CD8-positive, alpha-beta memory T cell (primary cell): ENCODE measurements around the gene CIDEB. TPM values are rescaled to one million over a fixed set of nuclear protein-coding genes. Genes with fewer than 3 reads are reported as not detected.

Experiments used
- CTCF ChIA-PET: fragments of 350-600 bp; sonication (Branson Sonifier 250); formaldehyde crosslinking; loops from one replicate; lab custom pipeline; 2021; ENCODE audit warnings: antibody characterized with exemption; lab: Charles Lee
- POLR2A ChIA-PET: fragments of 350-600 bp; sonication (Branson Sonifier 250); formaldehyde crosslinking; loops from one replicate; lab custom pipeline; 2021; ENCODE audit warnings: antibody characterized with exemption; lab: Charles Lee
- DNase-seq, 5 donors: peaks; one replicate each; pipeline versions ENCODE4 v3.0.0 to v3.0.0-alpha.2; 2020 to 2022; ENCODE audit warnings: mixed read lengths in 1 of 5
- H3K27ac ChIP-seq: one replicate; pipeline ENCODE4 v1.7.0; 2013; ENCODE audit warnings: low read depth, mild to moderate bottlenecking, low read length, moderate library complexity
- H3K27me3 ChIP-seq: 2 replicates; pipeline ENCODE4 v1.7.0; 2013; ENCODE audit warnings: low read length, mild to moderate bottlenecking; ENCODE audit not compliant: insufficient read depth, poor library complexity, severe bottlenecking
- H3K36me3 ChIP-seq: 2 replicates; pipeline ENCODE4 v1.7.0; 2013; ENCODE audit warnings: mild to moderate bottlenecking, low read length, moderate library complexity; ENCODE audit not compliant: insufficient read depth
- H3K4me1 ChIP-seq: 2 replicates; pipeline ENCODE4 v1.7.0; 2013; ENCODE audit warnings: mild to moderate bottlenecking, low read length, moderate library complexity; ENCODE audit not compliant: insufficient read depth
- H3K4me3 ChIP-seq: 2 replicates; pipeline ENCODE4 v1.7.0; 2013; ENCODE audit warnings: mild to moderate bottlenecking, low read length
- H3K9me3 ChIP-seq: 2 replicates; pipeline ENCODE4 v1.7.0; 2013; ENCODE audit warnings: mild to moderate bottlenecking, low read length
- H3K27ac Mint-ChIP-seq, 8 donors: one replicate each; pipeline ENCODE4 v1.8.0; 2020 to 2021; ENCODE audit warnings: mixed read lengths in 8 of 8, mild to moderate bottlenecking in 6 of 8, inconsistent platforms in 3 of 8, moderate library complexity in 3 of 8
- H3K27me3 Mint-ChIP-seq, 2 donors: one replicate each; pipeline ENCODE4 v1.8.0; 2020 to 2021; ENCODE audit warnings: mixed read lengths in 2 of 2, mild to moderate bottlenecking in 1 of 2, moderate library complexity in 1 of 2
- H3K36me3 Mint-ChIP-seq, 3 donors: one replicate each; pipeline ENCODE4 v1.8.0; 2020 to 2021; ENCODE audit warnings: mixed read lengths in 3 of 3, inconsistent platforms in 1 of 3, mild to moderate bottlenecking in 1 of 3
- H3K4me1 Mint-ChIP-seq, 3 donors: one replicate each; pipeline ENCODE4 v1.8.0; 2020 to 2021; ENCODE audit warnings: mixed read lengths in 3 of 3, inconsistent platforms in 1 of 3, mild to moderate bottlenecking in 1 of 3
- H3K4me3 Mint-ChIP-seq, 7 donors: one replicate each; pipeline ENCODE4 v1.8.0; 2020 to 2021; ENCODE audit warnings: mixed read lengths in 7 of 7, mild to moderate bottlenecking in 6 of 7, moderate library complexity in 4 of 7, inconsistent platforms in 2 of 7
- H3K9me3 Mint-ChIP-seq, 5 donors: one replicate each; pipeline ENCODE4 v1.8.0; 2020 to 2022; ENCODE audit warnings: mixed read lengths in 5 of 5, mild to moderate bottlenecking in 3 of 5, moderate library complexity in 2 of 5, inconsistent platforms in 1 of 5
- polyA plus RNA-seq: library from polyadenylated mRNA; unstranded; fragments of 300-500 nt; fragmentation: Illumina TruSeq; gene quantifications from one replicate; pipeline ENCODE4 v1.2.3, GENCODE V29; 2021
- total RNA-seq, 2 experiments: library from RNA; stranded (reverse); gene quantifications; one replicate each; pipeline ENCODE4 v1.2.3, GENCODE V29; 2021

The CIDEB gene
- total and polyA plus RNA-seq, 3 experiments from 2014 or later = 12.4 to 27.5 (median 12.7) TPM

DNA sequence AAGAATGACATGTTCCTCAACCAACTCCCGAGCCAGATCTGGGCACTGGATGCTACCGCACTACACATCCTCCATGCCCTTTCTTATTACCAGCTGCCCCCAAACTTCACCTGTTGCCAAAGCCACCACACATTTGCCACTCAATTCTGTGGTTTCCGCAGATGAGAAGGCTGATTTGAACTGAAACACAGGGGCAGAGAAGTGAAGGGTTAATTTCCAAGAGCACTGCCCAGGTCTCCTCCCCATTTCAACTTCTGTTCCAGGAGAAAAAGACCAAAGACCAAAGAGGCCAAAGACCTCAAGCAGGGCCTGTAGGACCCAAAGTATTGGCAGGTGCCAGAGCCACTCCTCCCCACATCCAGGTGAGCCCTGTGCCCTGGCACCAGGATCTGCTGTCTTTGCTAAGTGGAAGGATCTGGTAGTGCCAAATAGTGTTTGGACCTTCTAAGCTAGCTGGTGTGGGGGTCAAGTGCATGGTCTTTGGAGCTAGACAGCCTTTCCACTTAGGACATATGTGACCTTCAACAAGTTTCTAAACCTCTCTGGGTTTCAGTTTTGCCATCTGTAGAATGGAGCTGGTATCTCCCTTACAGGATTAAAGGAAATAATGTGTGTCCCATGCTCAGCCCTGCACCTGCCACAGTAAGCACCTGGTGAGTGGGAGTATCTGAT, 16.2 kb downstream of the CIDEB start:
- Histone ChIP-seq H3K9me3 (no peaks in the 10 kb centered on the region), H3K27ac (no peak overlapping the region), H3K27me3 (no peaks in the 10 kb centered on the region), H3K4me1 (peaks cover 2% of the 10 kb centered on the region), H3K36me3 (peaks cover 39% of the 10 kb centered on the region), H3K4me3 (no peak overlapping the region)
- Mint-ChIP-seq H3K27me3 (no peaks in the 10 kb centered on the region), H3K4me3 (no peak overlapping the region), H3K27ac (peak overlapping the region in 1 of 8 donors; percentile 36), H3K36me3 (peaks cover 3 to 67% (median 16%) of the 10 kb centered on the region in 3 donors), H3K4me1 (peaks cover 2 to 22% (median 3%) of the 10 kb centered on the region in 3 donors), H3K9me3 (no peaks in the 10 kb centered on the region)
- POLR2A ChIA-PET = no interaction called here
- DNase-seq = no peak
- CTCF ChIA-PET = interaction anchor here (1.2 to 4.5 kb wide), 4 partner anchors 8 to 47 kb away, joined by 3 to 33 read pairs (median 8); partner anchors contain the start of genes CIDEB, DHRS1, LTB4R2 and NOP9

DNA sequence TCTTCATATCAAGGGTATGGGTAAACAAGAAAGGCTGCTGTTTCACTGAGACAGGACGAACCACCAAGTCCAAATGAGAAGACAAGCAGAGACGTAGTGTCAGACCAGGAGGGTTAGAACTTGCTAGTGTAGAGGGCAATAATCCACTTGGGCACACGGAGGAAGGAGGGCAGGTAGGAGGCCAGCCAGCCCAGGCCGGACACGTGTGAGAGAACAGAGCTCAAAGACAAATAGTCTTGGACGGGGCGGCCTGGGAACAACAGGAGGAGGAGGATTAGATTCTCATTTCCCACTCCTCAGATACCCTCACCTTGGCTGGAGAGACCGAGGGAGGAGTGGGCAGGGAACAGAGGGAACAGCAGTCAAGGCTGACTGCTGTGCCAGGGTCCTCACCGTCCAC, 17.0 kb downstream of the CIDEB start:
- peaks cover 0 to 2% of the 10 kb centered on the region in 2 donors for H3K27me3 Mint-ChIP-seq
- Histone ChIP-seq H3K36me3 (peaks cover 32% of the 10 kb centered on the region), H3K4me3 (no peak overlapping the region), H3K27me3 (no peaks in the 10 kb centered on the region), H3K4me1 (no peaks in the 10 kb centered on the region), H3K9me3 (no peaks in the 10 kb centered on the region), H3K27ac (no peak overlapping the region)
- H3K36me3 Mint-ChIP-seq = peaks cover 0 to 58% (median 18%) of the 10 kb centered on the region in 3 donors
- peak overlapping the region in 2 of 8 donors; percentile 14 to 66 for H3K27ac Mint-ChIP-seq
- ChIA-PET CTCF (interaction anchor here (1.8 to 4.5 kb wide), 2 partner anchors 9 to 46 kb away, joined by 6 to 33 read pairs; partner anchors contain the start of genes DHRS1, NOP9 and TINF2), POLR2A (no interaction called here)
- DNase-seq = no peak
- no peaks in the 10 kb centered on the region for H3K9me3 Mint-ChIP-seq
- peaks cover 0 to 15% (median 1%) of the 10 kb centered on the region in 3 donors for H3K4me1 Mint-ChIP-seq
- H3K4me3 Mint-ChIP-seq = no peak overlapping the region

DNA sequence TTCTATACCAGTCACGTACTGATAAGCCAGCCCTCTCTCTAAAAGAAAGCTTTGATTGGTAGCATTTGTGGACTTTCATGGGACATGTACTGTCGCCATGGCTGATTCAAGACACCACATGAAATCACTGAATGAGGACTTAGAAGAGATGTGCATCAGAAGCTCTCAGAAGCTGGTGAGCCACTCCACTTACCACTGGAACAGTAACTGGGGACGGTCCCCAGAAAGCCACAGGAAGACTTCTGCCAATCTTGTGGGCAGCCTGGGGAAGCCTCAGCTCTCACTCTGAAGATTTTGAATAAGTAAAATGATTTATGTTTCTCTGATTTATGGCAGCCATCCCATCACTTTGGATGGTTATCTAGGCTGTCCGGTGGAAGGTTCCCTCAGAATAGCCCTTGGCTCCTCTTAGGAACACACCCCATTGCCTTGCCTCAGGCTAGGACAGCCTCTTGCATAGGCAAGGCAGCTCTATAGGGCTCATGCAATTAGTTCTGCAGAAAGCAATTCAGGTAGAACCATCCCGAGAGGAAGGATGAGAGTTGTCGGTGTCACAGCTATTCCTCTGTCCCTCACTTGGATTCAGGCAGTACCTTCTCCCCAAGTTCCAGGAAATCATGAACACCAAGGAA, 18.0 kb downstream of the CIDEB start:
- no peaks in the 10 kb centered on the region for H3K27me3 ChIP-seq
- no peaks in the 10 kb centered on the region for H3K9me3 ChIP-seq
- peaks cover 29% of the 10 kb centered on the region for H3K36me3 ChIP-seq
- Mint-ChIP-seq H3K4me3 (no peak overlapping the region), H3K27ac (peak overlapping the region in 3 of 8 donors; percentile 15 to 73 (median 50)), H3K27me3 (peaks cover 0 to 2% of the 10 kb centered on the region in 2 donors), H3K4me1 (peaks cover 0 to 15% (median 1%) of the 10 kb centered on the region in 3 donors), H3K36me3 (peaks cover 0 to 48% (median 14%) of the 10 kb centered on the region in 3 donors), H3K9me3 (no peaks in the 10 kb centered on the region)
- no peak overlapping the region for H3K27ac ChIP-seq
- ChIA-PET POLR2A (no interaction called here), CTCF (interaction anchor here (1.1 to 4.5 kb wide), 4 partner anchors 10 to 45 kb away, joined by 3 to 33 read pairs (median 4); partner anchors contain the start of genes CIDEB, DHRS1, NOP9 and TINF2)
- H3K4me1 ChIP-seq = no peaks in the 10 kb centered on the region
- no peak overlapping the region for H3K4me3 ChIP-seq
- DNase-seq = no peak

DNA sequence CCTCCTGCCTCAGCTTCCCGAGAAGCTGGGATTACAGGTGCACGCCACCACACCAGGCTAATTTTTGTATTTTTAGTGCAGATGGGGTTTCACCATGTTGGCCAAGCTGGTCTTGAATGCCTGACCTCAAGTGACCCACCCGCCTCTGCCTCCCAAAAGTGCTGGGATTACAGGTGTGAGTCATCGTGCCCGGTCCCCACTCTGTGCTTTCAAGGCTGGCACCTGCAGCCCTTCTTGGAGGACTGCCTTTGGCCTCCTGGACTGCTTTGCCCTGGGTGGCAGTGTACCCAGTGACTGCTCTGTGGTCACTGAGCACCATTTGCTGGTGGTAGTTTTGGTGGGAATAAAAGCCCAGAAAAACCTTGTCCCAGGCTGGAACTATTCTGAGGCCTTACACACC, 20.8 kb downstream of the CIDEB start:
- Histone ChIP-seq H3K36me3 (peaks cover 21% of the 10 kb centered on the region), H3K4me1 (no peaks in the 10 kb centered on the region), H3K4me3 (no peak overlapping the region), H3K9me3 (no peaks in the 10 kb centered on the region), H3K27me3 (no peaks in the 10 kb centered on the region), H3K27ac (no peak overlapping the region)
- H3K36me3 Mint-ChIP-seq = peaks cover 0 to 29% (median 14%) of the 10 kb centered on the region in 3 donors
- H3K4me1 Mint-ChIP-seq = peaks cover 0 to 15% (median 1%) of the 10 kb centered on the region in 3 donors
- no peaks in the 10 kb centered on the region for H3K9me3 Mint-ChIP-seq
- CTCF ChIA-PET = interaction anchor here (1.7 kb wide), 1 partner anchor 15 kb away, joined by 5 read pairs; the partner anchor contains the start of gene RABGGTA
- H3K27ac Mint-ChIP-seq = peak overlapping the region in 1 of 8 donors; percentile 10
- H3K27me3 Mint-ChIP-seq = peaks cover 0 to 2% of the 10 kb centered on the region in 2 donors
- H3K4me3 Mint-ChIP-seq = no peak overlapping the region
- POLR2A ChIA-PET = no interaction called here
- DNase-seq = no peak

DNA sequence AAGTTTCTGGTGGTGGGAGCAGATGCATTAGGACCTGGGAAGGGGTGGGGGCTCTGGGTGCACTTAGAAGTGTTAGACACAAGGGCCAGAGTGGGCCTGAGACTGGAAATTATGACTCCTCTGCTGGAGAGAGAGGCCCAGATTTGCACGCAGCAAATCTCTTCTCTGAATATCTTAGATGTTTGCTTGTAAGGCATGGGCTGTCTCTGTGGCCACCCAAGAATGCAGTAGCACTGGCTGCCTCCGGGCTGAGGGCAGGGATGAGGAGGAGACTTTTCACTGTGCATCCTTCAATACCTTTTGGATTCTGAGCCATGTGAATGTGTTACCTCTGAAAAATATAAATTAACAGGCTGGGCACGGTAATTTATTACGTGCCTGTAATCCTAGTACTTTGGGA, 22.4 kb downstream of the CIDEB start:
- no peak for DNase-seq
- Mint-ChIP-seq H3K9me3 (no peaks in the 10 kb centered on the region), H3K4me3 (no peak overlapping the region), H3K36me3 (peaks cover 0 to 13% (median 3%) of the 10 kb centered on the region in 3 donors), H3K4me1 (peaks cover 0 to 10% (median 0%) of the 10 kb centered on the region in 3 donors), H3K27ac (peak overlapping the region in 2 of 8 donors; percentile 38 to 57), H3K27me3 (peaks cover 0 to 2% of the 10 kb centered on the region in 2 donors)
- no peaks in the 10 kb centered on the region for H3K9me3 ChIP-seq
- H3K36me3 ChIP-seq = peaks cover 4% of the 10 kb centered on the region
- POLR2A ChIA-PET = no interaction called here
- no peaks in the 10 kb centered on the region for H3K27me3 ChIP-seq
- CTCF ChIA-PET = interaction anchor here (1.0 to 1.5 kb wide), 2 partner anchors 43 to 146 kb away, joined by 3 to 4 read pairs; partner anchors contain the start of gene TINF2
- no peaks in the 10 kb centered on the region for H3K4me1 ChIP-seq
- H3K27ac ChIP-seq = no peak overlapping the region
- no peak overlapping the region for H3K4me3 ChIP-seq

DNA sequence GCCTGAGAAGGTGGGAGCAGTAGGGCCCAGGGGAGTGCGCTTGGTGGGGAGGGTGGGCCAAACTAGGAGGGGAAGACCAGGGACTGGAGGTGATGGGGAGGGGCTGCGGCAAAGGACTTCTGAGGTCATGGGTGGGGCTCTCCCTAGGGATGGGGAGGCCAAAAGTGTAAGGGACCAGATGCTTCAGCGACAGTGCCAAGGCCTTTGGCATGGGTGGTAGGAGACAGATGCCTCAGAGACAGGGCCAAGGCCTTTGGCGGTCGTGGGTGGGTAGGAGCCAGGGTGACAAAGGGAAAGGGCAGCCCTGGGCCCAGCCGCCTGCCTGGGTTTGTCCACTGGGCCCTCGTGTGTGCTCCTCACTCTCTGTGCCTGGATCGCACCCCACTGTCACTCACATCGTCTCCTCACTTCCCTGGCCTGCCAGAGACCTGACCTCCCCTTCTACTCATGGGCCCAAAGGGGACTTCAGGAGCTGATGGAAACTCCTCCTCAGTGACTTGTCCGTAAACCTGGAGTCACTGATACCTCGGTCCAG, 23.2 kb downstream of the CIDEB start:
- peaks cover 0 to 5% (median 2%) of the 10 kb centered on the region in 3 donors for H3K36me3 Mint-ChIP-seq
- peaks cover 2 to 7% (median 3%) of the 10 kb centered on the region in 3 donors for H3K4me1 Mint-ChIP-seq
- Histone ChIP-seq H3K4me1 (peaks cover 5% of the 10 kb centered on the region), H3K9me3 (no peaks in the 10 kb centered on the region), H3K4me3 (no peak overlapping the region), H3K27ac (no peak overlapping the region), H3K27me3 (no peaks in the 10 kb centered on the region), H3K36me3 (no peaks in the 10 kb centered on the region)
- CTCF ChIA-PET = interaction anchor here (1.0 to 1.5 kb wide), 2 partner anchors 42 to 147 kb away, joined by 3 to 4 read pairs; partner anchors contain the start of gene TINF2
- peaks cover 0 to 2% of the 10 kb centered on the region in 2 donors for H3K27me3 Mint-ChIP-seq
- POLR2A ChIA-PET = no interaction called here
- peak overlapping the region in 1 of 8 donors; percentile 20 for H3K27ac Mint-ChIP-seq
- no peak overlapping the region for H3K4me3 Mint-ChIP-seq
- H3K9me3 Mint-ChIP-seq = no peaks in the 10 kb centered on the region
- no peak for DNase-seq

DNA sequence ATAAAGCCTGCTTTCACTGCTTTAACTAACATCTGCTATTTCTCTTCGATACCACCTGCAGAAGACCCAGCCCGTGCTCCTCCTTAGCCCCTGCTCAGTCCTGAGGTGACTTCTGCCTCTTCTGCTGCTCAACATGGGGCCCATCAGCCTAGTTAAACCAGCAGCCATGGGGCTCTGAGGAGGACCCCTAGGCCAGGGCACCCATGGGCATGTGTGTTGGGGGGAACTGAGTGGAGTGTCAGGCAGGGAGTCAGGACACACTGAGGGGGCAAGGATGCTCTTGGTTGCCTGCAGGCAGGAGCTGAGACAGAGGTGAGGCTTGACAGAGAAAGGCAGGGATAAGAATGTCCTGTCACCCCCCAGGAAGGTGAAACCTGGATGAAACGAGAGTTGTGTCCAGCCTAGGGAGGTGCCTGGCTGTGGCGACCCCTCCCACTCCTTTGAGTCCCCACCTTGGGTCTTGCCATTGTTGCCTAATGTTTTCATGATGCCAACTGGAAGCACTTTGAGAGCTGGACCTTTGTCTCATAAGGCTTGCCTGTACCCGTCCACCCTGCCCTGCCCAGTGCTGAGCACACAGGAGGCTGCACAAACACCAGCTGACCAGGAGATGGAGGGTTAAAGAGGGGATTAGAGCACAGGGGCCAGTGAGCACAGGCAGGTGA, 23.8 kb downstream of the CIDEB start:
- H3K36me3 ChIP-seq = no peaks in the 10 kb centered on the region
- Mint-ChIP-seq H3K36me3 (peaks cover 0 to 2% (median 1%) of the 10 kb centered on the region in 3 donors), H3K9me3 (no peaks in the 10 kb centered on the region), H3K27me3 (peaks cover 0 to 2% of the 10 kb centered on the region in 2 donors), H3K27ac (peak overlapping the region in 2 of 8 donors; percentile 15 to 70), H3K4me3 (no peak overlapping the region), H3K4me1 (peaks cover 7 to 11% (median 9%) of the 10 kb centered on the region in 3 donors)
- no peak overlapping the region for H3K4me3 ChIP-seq
- CTCF ChIA-PET = no interaction called here
- H3K27me3 ChIP-seq = no peaks in the 10 kb centered on the region
- DNase-seq = no peak
- no peaks in the 10 kb centered on the region for H3K9me3 ChIP-seq
- POLR2A ChIA-PET = no interaction called here
- no peak overlapping the region for H3K27ac ChIP-seq
- peaks cover 11% of the 10 kb centered on the region for H3K4me1 ChIP-seq
